AG04449 (cell line): ENCODE results near the gene CDC27.
"Not testable (repeated sequence)": the region's sequence is repeated elsewhere in the genome, so short reads cannot be mapped to it uniquely, and the experiment has no call there.

Experiments
- CTCF ChIA-PET: fragments of 350-600 bp; formaldehyde crosslinking; extraction: SDS; loops from one replicate; lab custom pipeline; 2021; ENCODE audit warnings: antibody characterized with exemption; lab: Yijun Ruan, JAX
- POLR2A ChIA-PET: fragments of 400-600, 350-600 bp; formaldehyde crosslinking; extraction: SDS; loops from one replicate; lab custom pipeline; 2020; ENCODE audit warnings: antibody characterized with exemption, inconsistent platforms; lab: Yijun Ruan, JAX
- DNase-seq: peaks from one replicate; pipeline ENCODE4 v3.0.0-alpha.2; 2010; ENCODE audit warnings: low read depth, low spot score
- H3K4me3 ChIP-seq: 2 replicates; pipeline ENCODE4 v1.5.1; 2011; ENCODE audit warnings: low read depth, mild to moderate bottlenecking, control low read depth, low read length
- TF ChIP-seq, protein P1 (sequence below): IDR thresholded peaks from one replicate; pipeline ENCODE4 v1.5.1; 2011; ENCODE audit warnings: mild to moderate bottlenecking, moderate library complexity, low read length, control low read depth, inconsistent platforms; ENCODE audit not compliant: insufficient read depth; ENCODE audit errors: missing control alignments

Gene CDC27

DNA sequence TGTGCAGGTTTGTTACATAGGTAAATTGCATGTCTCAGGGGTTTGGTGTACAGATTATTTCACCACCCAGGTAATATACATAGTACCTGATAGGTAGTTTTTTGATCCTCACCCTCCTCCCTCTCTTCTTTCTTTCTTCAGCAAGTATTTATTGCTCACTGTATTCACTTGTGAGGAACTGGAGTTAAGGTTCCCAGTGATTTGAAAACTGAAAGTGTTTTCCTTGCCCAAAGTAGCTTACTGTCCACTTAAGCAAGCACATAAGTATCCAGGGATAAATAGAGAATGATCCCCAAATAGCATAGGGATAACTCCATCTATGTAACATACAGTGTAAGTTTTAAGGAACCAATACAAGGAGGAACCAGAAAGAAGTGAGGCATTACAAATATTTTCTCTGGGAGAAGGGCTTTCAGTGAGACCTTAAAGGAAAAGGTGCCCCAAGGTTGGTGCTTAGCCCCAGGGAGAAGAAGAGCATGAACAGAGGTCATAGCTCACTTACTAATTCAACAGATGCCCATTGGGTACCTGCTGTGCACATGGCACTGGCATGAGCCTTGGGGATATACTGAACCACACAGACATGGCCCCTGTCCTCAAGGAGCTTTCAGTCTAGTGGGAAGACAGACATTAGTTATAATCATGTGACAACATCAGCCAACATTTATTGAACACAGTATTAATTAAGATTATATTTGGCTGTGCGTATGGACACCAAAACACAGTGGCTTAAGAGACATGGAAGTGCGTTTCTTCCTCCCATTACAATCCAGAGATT, 37.0 kb upstream of the CDC27 start:
- DNase-seq: no peak
- CTCF ChIA-PET: interaction anchor here (1.0 to 2.0 kb wide), 3 partner anchors 16 to 98 kb away, joined by 3 to 18 read pairs (median 3); no protein-coding TSS in a partner anchor
- POLR2A ChIA-PET: no interaction called here
- H3K4me3 ChIP-seq: no peak overlapping the region
- TF ChIP-seq, protein P1, sequence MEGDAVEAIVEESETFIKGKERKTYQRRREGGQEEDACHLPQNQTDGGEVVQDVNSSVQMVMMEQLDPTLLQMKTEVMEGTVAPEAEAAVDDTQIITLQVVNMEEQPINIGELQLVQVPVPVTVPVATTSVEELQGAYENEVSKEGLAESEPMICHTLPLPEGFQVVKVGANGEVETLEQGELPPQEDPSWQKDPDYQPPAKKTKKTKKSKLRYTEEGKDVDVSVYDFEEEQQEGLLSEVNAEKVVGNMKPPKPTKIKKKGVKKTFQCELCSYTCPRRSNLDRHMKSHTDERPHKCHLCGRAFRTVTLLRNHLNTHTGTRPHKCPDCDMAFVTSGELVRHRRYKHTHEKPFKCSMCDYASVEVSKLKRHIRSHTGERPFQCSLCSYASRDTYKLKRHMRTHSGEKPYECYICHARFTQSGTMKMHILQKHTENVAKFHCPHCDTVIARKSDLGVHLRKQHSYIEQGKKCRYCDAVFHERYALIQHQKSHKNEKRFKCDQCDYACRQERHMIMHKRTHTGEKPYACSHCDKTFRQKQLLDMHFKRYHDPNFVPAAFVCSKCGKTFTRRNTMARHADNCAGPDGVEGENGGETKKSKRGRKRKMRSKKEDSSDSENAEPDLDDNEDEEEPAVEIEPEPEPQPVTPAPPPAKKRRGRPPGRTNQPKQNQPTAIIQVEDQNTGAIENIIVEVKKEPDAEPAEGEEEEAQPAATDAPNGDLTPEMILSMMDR: no peak

DNA sequence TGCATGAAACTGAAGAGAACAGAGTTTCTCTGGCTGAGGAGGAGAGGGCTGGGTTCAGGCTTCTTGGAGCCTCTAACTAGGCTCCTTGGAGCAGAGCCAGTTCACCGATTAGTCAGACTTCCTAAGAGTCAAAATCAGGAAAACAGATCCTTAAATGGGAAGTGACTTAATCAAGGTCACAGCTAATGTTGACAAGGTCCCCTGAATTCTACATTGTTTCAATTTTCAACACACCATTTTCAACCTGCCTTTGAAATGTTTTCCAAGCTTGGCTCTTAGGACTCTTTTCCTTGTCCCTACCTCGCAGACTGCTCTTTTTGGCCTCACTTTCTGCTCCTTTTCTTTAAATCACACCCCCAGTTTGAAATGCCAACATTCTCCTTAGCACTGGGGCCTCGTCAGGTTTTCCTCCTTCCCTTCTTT, 36.4 kb upstream of the CDC27 start:
- ChIA-PET CTCF (interaction anchor here (1.3 to 2.0 kb wide), 2 partner anchors 15 to 90 kb away, joined by 3 to 18 read pairs; no protein-coding TSS in a partner anchor), POLR2A (no interaction called here)
- DNase-seq: peak; percentile 50
- H3K4me3 ChIP-seq: no peak overlapping the region
- TF ChIP-seq, protein P1: no peak

DNA sequence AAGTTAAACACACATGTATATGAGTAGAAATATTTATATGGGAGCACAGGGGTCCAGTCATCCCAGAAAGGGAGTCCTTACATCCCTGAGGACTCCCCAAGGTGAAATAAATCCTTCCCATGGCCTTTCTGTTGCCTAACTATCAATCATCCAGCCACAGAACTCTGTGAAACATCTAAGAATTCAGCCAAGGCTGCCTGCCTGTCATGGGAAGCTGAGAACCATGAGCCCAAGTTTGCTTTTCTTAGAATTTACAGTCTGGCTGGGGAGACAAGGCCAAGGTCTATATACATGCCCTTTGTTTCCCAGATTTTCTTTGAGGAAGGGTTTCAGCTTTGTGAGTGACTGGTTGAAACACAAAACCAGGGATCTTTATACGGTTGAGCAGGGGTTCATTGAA, 35.9 kb upstream of the CDC27 start:
- ChIA-PET CTCF (interaction anchor here (0.6 to 2.0 kb wide), 3 partner anchors 15 to 228 kb away, joined by 3 to 18 read pairs (median 3); no protein-coding TSS in a partner anchor), POLR2A (no interaction called here)
- DNase-seq: no peak
- no peak overlapping the region for H3K4me3 ChIP-seq
- TF ChIP-seq, protein P1: no peak

- DNase-seq, CTCF ChIA-PET, H3K4me3 ChIP-seq, POLR2A ChIA-PET: not testable (repeated sequence)
Measured at GRCh38 chr17:47224077-47224476, 35.0 kb upstream of the CDC27 start.

GRCh38 chr17:47223460-47223859, 34.4 kb upstream of the CDC27 start:
- ChIA-PET CTCF (interaction anchor here (1.1 kb wide), 1 partner anchor 93 kb away, joined by 3 read pairs; no protein-coding TSS in a partner anchor), POLR2A (no interaction called here)
- no peak for DNase-seq
- H3K4me3 ChIP-seq: no peak overlapping the region
- TF ChIP-seq, protein P1: no peak

GRCh38 chr17:47223007-47223406, 33.9 kb upstream of the CDC27 start:
- ChIA-PET POLR2A (no interaction called here), CTCF (interaction anchor here (1.1 to 1.3 kb wide), 2 partner anchors 8 to 94 kb away, joined by 3 to 4 read pairs; no protein-coding TSS in a partner anchor)
- H3K4me3 ChIP-seq: no peak overlapping the region
- no peak for DNase-seq
- TF ChIP-seq, protein P1: no peak
